ENCODE results near the gene HSD17B2.
"Not testable (repeated sequence)": the region's sequence is repeated elsewhere in the genome, so short reads cannot be mapped to it uniquely, and the experiment has no call there.

HSD17B2 gene

GRCh38 chr16:82082543-82083244, 47.6 kb downstream of the HSD17B2 start:
- no peak for DNase-seq

GRCh38 chr16:82083710-82084353, 48.8 kb downstream of the HSD17B2 start:
- DNase-seq: no peak

GRCh38 chr16:82085011-82085779, 50.1 kb downstream of the HSD17B2 start:
- DNase-seq: no peak

- no peak for DNase-seq
These were observed 53.4 kb downstream of the HSD17B2 start for GRCh38 chr16:82088483-82088882.

- DNase-seq: no peak
These were observed 56.2 kb downstream of the HSD17B2 start for GRCh38 chr16:82091241-82091640.

- DNase-seq: no peak
These were observed 57.7 kb downstream of the HSD17B2 start for GRCh38 chr16:82092711-82093110.

- DNase-seq: no peak
These were observed 58.7 kb downstream of the HSD17B2 start for GRCh38 chr16:82093666-82094300.

- no peak for DNase-seq
These were observed 60.0 kb downstream of the HSD17B2 start for GRCh38 chr16:82094942-82095540.

- DNase-seq: no peak
These were observed 61.6 kb downstream of the HSD17B2 start for GRCh38 chr16:82096641-82097040.

- no peak for DNase-seq
These were observed 70.1 kb downstream of the HSD17B2 start for GRCh38 chr16:82105107-82105506.

GRCh38 chr16:82108100-82108499, 73.0 kb downstream of the HSD17B2 start:
- DNase-seq: no peak

- no peak for DNase-seq
These were observed 73.7 kb downstream of the HSD17B2 start for GRCh38 chr16:82108774-82109173.

- DNase-seq: not testable (repeated sequence)
These were observed 74.2 kb downstream of the HSD17B2 start for GRCh38 chr16:82109266-82109665.

GRCh38 chr16:82111944-82112343, 76.9 kb downstream of the HSD17B2 start:
- no peak for DNase-seq

- DNase-seq: no peak
These were observed 78.7 kb downstream of the HSD17B2 start for GRCh38 chr16:82113741-82114140.

GRCh38 chr16:82116535-82116934, 81.5 kb downstream of the HSD17B2 start:
- DNase-seq: no peak

GRCh38 chr16:82118749-82119148, 83.7 kb downstream of the HSD17B2 start:
- no peak for DNase-seq

GRCh38 chr16:82119405-82119804, 84.4 kb downstream of the HSD17B2 start:
- DNase-seq: no peak

GRCh38 chr16:82124651-82125050, 89.6 kb downstream of the HSD17B2 start:
- no peak for DNase-seq

GRCh38 chr16:82129881-82130280, 94.8 kb downstream of the HSD17B2 start:
- DNase-seq: no peak

GRCh38 chr16:82133798-82134197, 98.7 kb downstream of the HSD17B2 start:
- DNase-seq: no peak

GRCh38 chr16:82134846-82135245, 99.8 kb downstream of the HSD17B2 start:
- no peak for DNase-seq

GRCh38 chr16:82135844-82136243, 100.8 kb downstream of the HSD17B2 start:
- DNase-seq: no peak
